GM12878 (cell line): ENCODE data around the gene NRXN3. TPM values are rescaled to one million over a fixed set of nuclear protein-coding genes. Genes with fewer than 3 reads are reported as not detected.

Experiments
- ATAC-seq: fragments of 200-7000 bp; cut with Tn5 transposase; 3 replicates; pipeline ENCODE4 v1.9.1; 2020; ENCODE audit warnings: mild to moderate bottlenecking, moderate library complexity
- BruUV-seq: library from RNA; stranded (reverse); fragments of 400-500 nt; replicated peaks from 2 replicates; lab custom pipeline; 2021; lab: Mats Ljungman, UMichigan
- CTCF ChIA-PET: fragments of 300-600 bp; sonication (Branson Sonifier 250); formaldehyde crosslinking; extraction: SDS; loops from one replicate; lab custom pipeline; 2021; ENCODE audit warnings: inconsistent platforms; lab: Yijun Ruan, JAX
- POLR2A ChIA-PET: fragments of 350-600 bp; formaldehyde crosslinking; extraction: SDS; loops from one replicate; lab custom pipeline; 2021; ENCODE audit warnings: inconsistent platforms; lab: Charles Lee
- RAD21 ChIA-PET: fragments of 300-600 bp; sonication (Branson Sonifier 250); formaldehyde crosslinking; loops from one replicate; lab custom pipeline; 2023; ENCODE audit warnings: antibody characterized with exemption; ENCODE audit not compliant: unreplicated experiment; lab: Charles Lee
- SMC1A ChIA-PET: fragments of 300-600 bp; sonication (Branson Sonifier 250); formaldehyde crosslinking; loops from one replicate; lab custom pipeline; 2023; ENCODE audit not compliant: unreplicated experiment, uncharacterized antibody; lab: Charles Lee
- DNase-seq: peaks from one replicate; pipeline ENCODE4 v3.0.0-alpha.2; 2011; ENCODE audit warnings: low read depth, low spot score
- FAIRE-seq: peaks from 3 replicates; lab custom pipeline; 2011; peaks lifted over from hg19 to GRCh38; lab: Jason Lieb, UNC
- H2AFZ ChIP-seq: 2 replicates; pipeline ENCODE4 v1.6.0; 2011; ENCODE audit warnings: low read depth, low read length, control low read depth; ENCODE audit not compliant: control insufficient read depth
- H3K27ac ChIP-seq: 2 replicates; pipeline ENCODE4 v1.5.1; 2011; ENCODE audit warnings: control low read depth; ENCODE audit not compliant: control insufficient read depth, insufficient read depth
- H3K27me3 ChIP-seq, 2 experiments: replicated peaks in 1 of 2; 2 replicates each; pipeline versions ENCODE4 v1.6.0 to v1.6.1; 2011; ENCODE audit warnings: low read length in 1 of 2; ENCODE audit not compliant: control insufficient read depth in 2 of 2, insufficient read depth in 2 of 2
- H3K36me3 ChIP-seq, 2 experiments: 2 replicates each; pipeline ENCODE4 v1.5.1; 2011; ENCODE audit warnings: low read length in 1 of 2; ENCODE audit not compliant: control insufficient read depth in 2 of 2, insufficient read depth in 2 of 2
- H3K4me1 ChIP-seq: 2 replicates; pipeline ENCODE4 v1.6.1; 2011; ENCODE audit warnings: mild to moderate bottlenecking, low read length, moderate library complexity, mixed read lengths; ENCODE audit not compliant: control insufficient read depth, insufficient read depth
- H3K4me2 ChIP-seq: 2 replicates; pipeline ENCODE4 v1.6.0; 2011; ENCODE audit warnings: control low read depth; ENCODE audit not compliant: control insufficient read depth, insufficient read depth
- H3K4me3 ChIP-seq: fragments of 200-600 bp; sonication (generic); 2 replicates; pipeline ENCODE4 v1.5.1; 2016
- H3K79me2 ChIP-seq: 2 replicates; pipeline ENCODE4 v1.6.0; 2011; ENCODE audit warnings: low read length; ENCODE audit not compliant: control insufficient read depth, insufficient read depth
- H3K9ac ChIP-seq: 2 replicates; pipeline ENCODE4 v1.8.0; 2011; ENCODE audit warnings: low read length, control low read depth, mixed read lengths; ENCODE audit not compliant: control insufficient read depth, insufficient read depth
- H3K9me3 ChIP-seq: replicated peaks from 3 replicates; pipeline ENCODE4 v1.5.1; 2011; ENCODE audit warnings: mild to moderate bottlenecking, low read length; ENCODE audit not compliant: control insufficient read depth, insufficient read depth
- H4K20me1 ChIP-seq: 2 replicates; pipeline ENCODE4 v1.6.0; 2011; ENCODE audit not compliant: control insufficient read depth, insufficient read depth
- ATF2 ChIP-seq: IDR thresholded peaks from 2 replicates; pipeline ENCODE4 v1.6.1; 2012; ENCODE audit warnings: low read length, inconsistent platforms
- E4F1 ChIP-seq: fragments of 450-650 bp; IDR thresholded peaks from 2 replicates; pipeline ENCODE4 v1.6.1; 2018; ENCODE audit warnings: borderline replicate concordance, mild to moderate bottlenecking; ENCODE audit not compliant: partially characterized antibody
- EP300 ChIP-seq, 2 experiments: fragments of 150-350 bp in 1 of 2; IDR thresholded peaks; 2 replicates each; pipeline ENCODE4 v1.6.1; 2011 to 2012; ENCODE audit warnings: low read depth in 2 of 2, low read length in 2 of 2, borderline replicate concordance in 1 of 2, improper control_type of control experiment in 1 of 2, inconsistent platforms in 1 of 2; ENCODE audit not compliant: control insufficient read depth in 1 of 2
- FOS ChIP-seq: IDR thresholded peaks from 3 replicates; pipeline ENCODE4 v1.6.1; 2011; ENCODE audit warnings: borderline replicate concordance; ENCODE audit not compliant: insufficient read length; ENCODE audit errors: extremely low read depth
- MTA3 ChIP-seq: IDR thresholded peaks from 2 replicates; pipeline ENCODE4 v1.6.1; 2012; ENCODE audit warnings: low read length, inconsistent platforms, borderline replicate concordance
- RELA ChIP-seq: fragments of 450-650 bp; IDR thresholded peaks from 2 replicates; pipeline ENCODE4 v1.8.0; 2014; ENCODE audit warnings: borderline replicate concordance; ENCODE audit not compliant: partially characterized antibody
- SMAD5 ChIP-seq: IDR thresholded peaks from 2 replicates; pipeline ENCODE4 v1.6.1; 2016; ENCODE audit warnings: antibody characterized with exemption, low read depth
- SPI1 ChIP-seq: IDR thresholded peaks from 2 replicates; pipeline ENCODE4 v1.6.1; 2011; ENCODE audit warnings: low read depth, mild to moderate bottlenecking, low read length, moderate library complexity, borderline replicate concordance; ENCODE audit not compliant: insufficient read depth
- TBL1XR1 ChIP-seq: IDR thresholded peaks from 2 replicates; pipeline ENCODE4 v1.6.1; 2012; ENCODE audit warnings: low read depth, low read length, improper control_type of control experiment
- USF1 ChIP-seq: IDR thresholded peaks from 2 replicates; pipeline ENCODE4 v1.6.1; 2011; ENCODE audit warnings: borderline replicate concordance, low read depth, mild to moderate bottlenecking, moderate library complexity, mixed read lengths, low read length; ENCODE audit not compliant: insufficient read depth; ENCODE audit errors: extremely low read length
- WRNIP1 ChIP-seq: IDR thresholded peaks from 2 replicates; pipeline ENCODE4 v1.6.1; 2011; ENCODE audit warnings: low read depth, low read length, improper control_type of control experiment, borderline replicate concordance
- ZNF274 ChIP-seq: IDR thresholded peaks from one replicate; pipeline ENCODE4 v1.8.0; 2011; ENCODE audit not compliant: insufficient read length, insufficient read depth
- ZNF384 ChIP-seq: IDR thresholded peaks from 2 replicates; pipeline ENCODE4 v1.6.1; 2012; ENCODE audit warnings: low read depth, mild to moderate bottlenecking, low read length, improper control_type of control experiment, borderline replicate concordance
- WGBS: methylation state at CpG from one replicate; pipeline ENCODE4 v1.1.6; 2016; ENCODE audit warnings: low lambda C conversion rate; ENCODE audit not compliant: insufficient replicate concordance, insufficient coverage; ENCODE audit errors: missing lambda C conversion rate; 5-methylcytosine and 5-hydroxymethylcytosine counted together
- in situ Hi-C: fragments of 300-500 bp; cut with MboI; formaldehyde crosslinking; loops from 9 replicates; pipeline ENCODE4 v1.14.3; 2018; ENCODE audit warnings: mixed read lengths
- intact Hi-C: fragments of 100-400 bp; cut with micrococcal nuclease; formaldehyde crosslinking; loops from one replicate; pipeline ENCODE4 v1.14.2; 2022; ENCODE audit not compliant: unreplicated experiment
- polyA plus RNA-seq, 11 experiments: library from polyadenylated mRNA; depleted of rRNA in 4 of 11; unstranded in 6 of 11; stranded (reverse) in 5 of 11; fragments of >200 nt; fragmentation: Nextera tagmentation in 4 of 11; fragmentation: Illumina TruSeq in 1 of 11; extraction: Ambion mirVana in 4 of 11; extraction: Trizol in 1 of 11; gene quantifications; 1 replicate in 1 of 11; 2 replicates in 10 of 11; pipeline versions ENCODE4 v1.2.1 to v1.2.3, GENCODE V29; 2011 to 2016; ENCODE audit warnings: inconsistent platforms in 2 of 11, missing spikeins in 2 of 11, low read depth in 1 of 11
- total RNA-seq, 4 experiments: library from RNA; depleted of rRNA in 3 of 4; stranded (reverse); fragments of >200 nt in 3 of 4; fragmentation: Illumina TruSeq in 1 of 4; extraction: Trizol in 1 of 4; gene quantifications; 2 replicates each; pipeline versions ENCODE4 v1.2.1 to v1.2.3, GENCODE V29; 2013 to 2021

Gene NRXN3
- total and polyA plus RNA-seq, 10 of the 15 experiments (the other 5 are each of a cell fraction or from before 2014, with no cell fraction given), result 0.52 to 3.3 (median 1.4) TPM

- FAIRE-seq (no peak), DNase-seq (no peak)
- POLR2A ChIA-PET, result no interaction called here
- Histone ChIP-seq H3K27ac (no peak overlapping the region), H4K20me1 (no peaks in the 10 kb centered on the region), H3K4me2 (no peak overlapping the region), H3K9ac (no peak overlapping the region), H3K36me3 (no peaks in the 10 kb centered on the region), H3K4me1 (no peaks in the 10 kb centered on the region), H3K27me3 (no peaks in the 10 kb centered on the region), H3K4me3 (no peak overlapping the region)
- CTCF ChIA-PET, result interaction anchor here (0.6 kb wide), 1 partner anchor 1092 kb away, joined by 3 read pairs; no protein-coding TSS in a partner anchor
- in situ Hi-C loops, result no loop called here
- no TSS peak for BruUV-seq
- WGBS, result 0% methylated on average over 2 of the region's 2 CpGs
- RAD21 ChIA-PET, result no interaction called here
- SMC1A ChIA-PET, result no interaction called here
- TF ChIP-seq SMAD5 (no peak), E4F1 (no peak)
- TF ChIP-seq, all 136 proteins: peak for 0
- no peak overlapping the region for H2AFZ ChIP-seq
- no peaks in the 10 kb centered on the region; the same call in 2 of the 3 replicates for H3K9me3 ChIP-seq
- H3K79me2 ChIP-seq, result no peaks in the 10 kb centered on the region
- intact Hi-C loops, result no loop called here
- no peak for ATAC-seq
Measured at GRCh38 chr14:78534141-78534540, 364.0 kb downstream of the NRXN3 start.

- H4K20me1 ChIP-seq, result no peaks in the 10 kb centered on the region
- H3K27me3 ChIP-seq, result no peaks in the 10 kb centered on the region
- H3K36me3 ChIP-seq, result no peaks in the 10 kb centered on the region
- SMC1A ChIA-PET, result no interaction called here
- FAIRE-seq, result no peak
- no TSS peak for BruUV-seq
- ATAC-seq, result no peak
- H3K4me3 ChIP-seq, result no peak overlapping the region
- H3K9me3 ChIP-seq, result no peaks in the 10 kb centered on the region; the same call in 2 of the 3 replicates
- in situ Hi-C loops (no loop called here), intact Hi-C loops (no loop called here)
- no peak for DNase-seq
- H3K4me1 ChIP-seq, result no peaks in the 10 kb centered on the region
- H2AFZ ChIP-seq, result no peak overlapping the region
- CTCF ChIA-PET, result interaction anchor here (0.6 kb wide), 1 partner anchor 53 kb away, joined by 3 read pairs; no protein-coding TSS in a partner anchor
- POLR2A ChIA-PET, result no interaction called here
- H3K27ac ChIP-seq, result no peak overlapping the region
- no peaks in the 10 kb centered on the region for H3K79me2 ChIP-seq
- RAD21 ChIA-PET, result no interaction called here
- no peak overlapping the region for H3K9ac ChIP-seq
- H3K4me2 ChIP-seq, result no peak overlapping the region
- TF ChIP-seq RELA (no peak), USF1 (no peak), TBL1XR1 (no peak), FOS (no peak), ATF2 (no peak), WRNIP1 (no peak), ZNF384 (no peak), ZNF274 (no peak), SPI1 (no peak), EP300 (IDR thresholded peaks at IDR 0.05; ENCODE audit: borderline replicate concordance in 1 of 2, control insufficient read depth in 1 of 2, low read depth in 2 of 2, low read length in 2 of 2) (no peak), MTA3 (no peak)
Measured at GRCh38 chr14:78535041-78535440, 364.9 kb downstream of the NRXN3 start.
